Adrenal gland (tissue), 19 donors: Measurements from ENCODE around the gene MYMX. TPM values are rescaled to one million over a fixed set of nuclear protein-coding genes. Genes with fewer than 3 reads are reported as not detected.

Experiments used
- DNase-seq, 7 donors: peaks; one replicate each; pipeline ENCODE4 v3.0.0-alpha.2; 2019 to 2020
- H3K27ac ChIP-seq, 5 donors: fragments of 200-600 bp; sonication (generic) in 4 of 5; 1 replicate in 3 of 5; 2 replicates in 2 of 5; pipeline versions ENCODE4 v1.5.1 to v1.8.0; 2016 to 2020; ENCODE audit warnings: mild to moderate bottlenecking in 1 of 5
- H3K27me3 ChIP-seq: fragments of 200-600 bp; 2 replicates; pipeline ENCODE4 v1.8.0; 2021
- H3K36me3 ChIP-seq, 2 donors: fragments of 200-600 bp; replicated peaks in 1 of 2; 1 replicate in 1 of 2; 2 replicates in 1 of 2; pipeline versions ENCODE4 v1.5.1 to v1.8.0; 2018 to 2022
- H3K4me1 ChIP-seq, 2 donors: fragments of 200-600 bp; replicated peaks in 1 of 2; 1 replicate in 1 of 2; 2 replicates in 1 of 2; pipeline versions ENCODE4 v1.5.1 to v1.8.0; 2018 to 2021
- H3K4me3 ChIP-seq, 4 donors: fragments of 200-600 bp; sonication (generic) in 3 of 4; one replicate each; pipeline ENCODE4 v1.5.1; 2016 to 2018
- H3K9me3 ChIP-seq, 3 donors: fragments of 200-600 bp; sonication (generic) in 1 of 3; replicated peaks in 1 of 3; 1 replicate in 2 of 3; 2 replicates in 1 of 3; pipeline versions ENCODE4 v1.5.1 to v1.8.0; 2016 to 2021
- CTCF ChIP-seq, 6 experiments: fragments of 450-650 bp in 4 of 6; fragments of 200-600 bp in 2 of 6; sonication (generic) in 1 of 6; IDR thresholded peaks; 1 replicate in 5 of 6; 2 replicates in 1 of 6; pipeline versions ENCODE4 v1.5.1 to v1.8.0; 2016 to 2021; ENCODE audit warnings: antibody characterized with exemption in 6 of 6, mild to moderate bottlenecking in 2 of 6, moderate library complexity in 1 of 6
- POLR2A ChIP-seq, 2 donors: fragments of 450-650 bp; IDR thresholded peaks; one replicate each; pipeline ENCODE4 v1.6.1; 2017; ENCODE audit warnings: antibody characterized with exemption in 2 of 2, mild to moderate bottlenecking in 2 of 2, moderate library complexity in 1 of 2
- WGBS, 4 donors: extraction: QIAGEN DNeasy Blood & Tissue Kit in 2 of 4; methylation state at CpG; one replicate each; pipeline versions ENCODE4 v1.1.5 to v1.1.7; 2013 to 2017; 5-methylcytosine and 5-hydroxymethylcytosine counted together
- intact Hi-C, 2 donors: fragments of 100-400 bp; cut with DNase I; formaldehyde crosslinking; loops; one replicate each; pipeline versions ENCODE4 v1.14.1 to v1.15.0; 2022 to 2023
- long read RNA-seq, 10 donors: library from polyadenylated mRNA in 3 of 10; unstranded in 2 of 10; stranded (forward) in 1 of 10; transcript quantifications; one replicate each; pipeline ENCODE4 v2.0.0 and lab custom pipeline, GENCODE V29; 2021 to 2026
- polyA plus RNA-seq, 3 donors: library from polyadenylated mRNA; stranded (reverse); fragments of 200-250 nt in 2 of 3; fragments of 350-450 nt in 1 of 3; fragmentation: Illumina TruSeq in 1 of 3; extraction: RNeasy Lipid Tissue Mini Kit (QIAGEN cat#74804) in 1 of 3; gene quantifications; one replicate each; pipeline ENCODE4 v1.2.3, GENCODE V29; 2013 to 2014
- total RNA-seq, 9 donors: library from RNA; depleted of rRNA in 4 of 9; stranded (reverse); fragments of >200 nt in 4 of 9; fragments of 120-200 nt in 1 of 9; fragmentation: NEBNext Ultra II Directional in 1 of 9; extraction: Animal tissue kit (Norgen Biotek cat#: 25700) in 1 of 9; gene quantifications; one replicate each; pipeline versions ENCODE4 v1.1.0 to v1.2.4, GENCODE V29; 2013 to 2023
- donor health status: healthy with polysubstance abuse.
- donor health status: Bipolar disorder and iron deficiency.
- donor health status: DM: yes; HTN: yes; CAD: no.
- donor health status: DM: no; HTN: no; CAD: no.
- donor health status: DM: no; HTN: no; CAD: no.
- donor health status: DM: yes; HTN: yes; CAD: no.

Gene MYMX
- total RNA-seq (under 1 TPM in 1 of 9 donors, not detected in 8; 0.39 TPM), polyA plus RNA-seq (under 1 TPM in 1 of 3 donors, not detected in 2; 0.94 TPM)
- long read RNA-seq, donor 1 = 0 reads
- long read RNA-seq, donor 2 = 0 reads
- long read RNA-seq, donor 3 = 0 reads
- long read RNA-seq, donor 4, partial matches to known transcripts = 0 of 1 reads
- long read RNA-seq, donor 4, other reads (novel, unspliced or antisense) = 0 of 1 reads
- long read RNA-seq, donor 5 = 0 reads
- long read RNA-seq, donor 6 = 0 reads
- long read RNA-seq, donor 7 = 0 reads
- long read RNA-seq, donor 8 = 0 reads
- long read RNA-seq, donor 9 = 0 reads
- long read RNA-seq, donor 10 = 0 reads

GRCh38 chr6:44216677-44217331 is at the start of gene MYMX:
Gene MYMX, plus strand, starts transcription at chr6:44216926. Its CDS starts 546 bp downstream, at chr6:44217472.
- Histone ChIP-seq H3K27me3 (no peaks in the 10 kb centered on the region), H3K4me3 (no peak within 1 kb of the TSS), H3K9me3 (no peaks in the 10 kb centered on the region), H3K27ac (peak within 1 kb of the TSS in 2 of 5 donors; percentile 90 to 91), H3K36me3 (no peaks in the 10 kb centered on the region), H3K4me1 (peaks cover 13 to 43% of the 10 kb centered on the region in 2 donors)
- TF ChIP-seq POLR2A (IDR thresholded peaks at IDR 0.05) (no peak), CTCF (IDR thresholded peaks at IDR 0.05) (no peak)
- no peak for DNase-seq
- WGBS, 4 donors = 43 to 62% (median 61%) methylated on average over 6 to 7 of the region's 7 CpGs
- intact Hi-C loops = loop anchor here in 1 of 2 donors (5.0 kb wide), 1 partner anchor 40 kb away; no protein-coding TSS in a partner anchor

DNA sequence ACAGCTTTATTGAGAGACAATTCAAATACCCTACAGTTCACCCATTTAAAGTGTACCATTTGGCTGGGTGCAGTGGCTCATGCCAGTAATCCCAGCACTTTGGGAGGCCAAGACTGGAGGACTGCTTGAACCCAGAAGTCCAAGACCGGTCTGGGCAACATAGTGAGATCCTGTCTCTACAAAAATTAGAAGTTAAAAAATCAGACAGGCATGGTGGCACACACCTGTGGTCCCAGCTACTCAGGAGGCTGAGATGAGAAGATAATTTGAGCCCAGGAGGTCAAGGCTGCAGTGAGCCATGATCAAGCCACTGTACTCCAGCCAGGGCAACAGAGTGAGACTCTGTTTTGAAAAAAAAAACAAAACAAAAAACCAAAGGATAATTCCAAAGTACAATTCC is 49.2 kb upstream of the MYMX start:
- no peak for TF ChIP-seq POLR2A (IDR thresholded peaks at IDR 0.05)
- TF ChIP-seq CTCF (IDR thresholded peaks at IDR 0.05) = no peak
- Histone ChIP-seq H3K27me3 (no peaks in the 10 kb centered on the region), H3K4me3 (no peak overlapping the region), H3K27ac (no peak overlapping the region), H3K9me3 (no peaks in the 10 kb centered on the region), H3K4me1 (no peaks in the 10 kb centered on the region), H3K36me3 (no peaks in the 10 kb centered on the region)
- WGBS, 4 donors = 95 to 100% (median 99%) methylated on average over 1 of the region's 1 CpG
- DNase-seq = no peak
- intact Hi-C loops = no loop called here

DNA sequence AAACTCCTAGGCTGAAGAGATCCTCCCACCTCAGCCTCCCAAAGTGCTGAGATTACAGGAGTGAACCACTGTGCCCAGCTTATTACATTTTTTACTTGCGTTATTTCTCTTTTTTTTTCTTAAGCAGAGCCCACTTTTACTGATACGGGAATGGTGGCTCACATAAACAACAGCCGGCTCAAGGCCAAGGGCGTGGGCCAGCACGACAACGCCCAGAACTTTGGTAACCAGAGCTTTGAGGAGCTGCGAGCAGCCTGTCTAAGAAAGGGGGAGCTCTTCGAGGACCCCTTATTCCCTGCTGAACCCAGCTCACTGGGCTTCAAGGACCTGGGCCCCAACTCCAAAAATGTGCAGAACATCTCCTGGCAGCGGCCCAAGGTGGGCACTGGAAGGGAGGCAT is 47.6 kb upstream of the MYMX start:
- peak in 1 of 7 donors; percentile 58 for DNase-seq
- H3K36me3 ChIP-seq = no peaks in the 10 kb centered on the region
- 27 to 48% (median 39%) methylated on average over 8 to 9 of the region's 9 CpGs for WGBS, 4 donors
- H3K27me3 ChIP-seq = no peaks in the 10 kb centered on the region
- TF ChIP-seq CTCF (IDR thresholded peaks at IDR 0.05) = no peak
- no peak for TF ChIP-seq POLR2A (IDR thresholded peaks at IDR 0.05)
- no peak overlapping the region for H3K27ac ChIP-seq
- intact Hi-C loops = no loop called here
- no peaks in the 10 kb centered on the region for H3K9me3 ChIP-seq
- no peak overlapping the region for H3K4me3 ChIP-seq
- H3K4me1 ChIP-seq = peaks cover 0 to 5% of the 10 kb centered on the region in 2 donors

DNA sequence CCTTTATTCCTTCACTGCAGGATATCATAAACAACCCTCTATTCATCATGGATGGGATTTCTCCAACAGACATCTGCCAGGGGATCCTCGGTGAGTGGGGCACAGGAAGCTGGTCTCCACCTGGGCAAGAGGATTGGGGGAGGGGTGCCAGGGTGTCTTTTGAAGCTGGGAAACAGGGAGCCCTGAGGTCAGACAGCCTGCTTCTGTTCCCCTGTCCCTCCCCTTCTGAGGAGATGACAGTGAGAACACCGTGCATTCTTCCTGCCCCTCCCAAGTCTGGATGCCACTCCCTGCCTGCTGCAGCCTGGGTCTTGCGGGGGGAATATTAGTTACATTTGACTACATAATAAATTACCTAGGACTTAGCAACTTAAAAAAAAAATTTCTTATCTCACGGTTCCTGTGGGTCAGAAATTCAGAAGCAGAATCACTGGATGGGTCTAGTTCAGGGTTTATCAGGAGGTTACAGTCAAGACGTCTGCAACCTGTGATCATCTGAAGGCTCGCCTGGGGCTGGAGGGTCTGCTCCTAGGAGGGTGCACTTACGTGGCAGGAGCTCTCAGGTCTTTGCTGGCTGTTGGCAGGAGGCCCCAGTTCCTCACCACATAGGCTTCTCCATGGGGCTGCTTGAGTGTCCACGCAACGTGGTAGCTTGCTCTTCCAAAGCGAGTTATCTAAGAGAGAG is 46.7 kb upstream of the MYMX start:
- H3K27me3 ChIP-seq = no peaks in the 10 kb centered on the region
- intact Hi-C loops = loop anchor here in 1 of 2 donors (5.0 to 10.0 kb wide), 2 partner anchors 62 to 165 kb away; no protein-coding TSS in a partner anchor
- no peaks in the 10 kb centered on the region for H3K9me3 ChIP-seq
- WGBS, 4 donors = 70 to 78% (median 75%) methylated on average over 10 of the region's 10 CpGs
- H3K4me3 ChIP-seq = no peak overlapping the region
- H3K4me1 ChIP-seq = peaks cover 0 to 5% of the 10 kb centered on the region in 2 donors
- no peak for DNase-seq
- TF ChIP-seq POLR2A (IDR thresholded peaks at IDR 0.05) (no peak), CTCF (IDR thresholded peaks at IDR 0.05) (no peak)
- no peaks in the 10 kb centered on the region for H3K36me3 ChIP-seq
- no peak overlapping the region for H3K27ac ChIP-seq
